ENCODE results near the gene DIS3L2.

GRCh38 chr2:232085826-232086425 is 124.4 kb downstream of the DIS3L2 start:
- no peak for TF ChIP-seq CTCF (IDR thresholded peaks at IDR 0.05; ENCODE audit: control extremely low read depth in 1 of 3, insufficient read depth in 1 of 3, low read depth in 1 of 3, low read length in 3 of 3)
- no peak for TF ChIP-seq TBP (IDR thresholded peaks at IDR 0.05; ENCODE audit: low read depth, low read length)
- no peak for TF ChIP-seq KDM4A (IDR thresholded peaks at IDR 0.05; ENCODE audit: low read depth, low read length, severe bottlenecking)
- TF ChIP-seq POLR2A (IDR thresholded peaks at IDR 0.05; ENCODE audit: control extremely low read depth in 1 of 2, low read depth in 2 of 2, low read length in 2 of 2), result no peak
- no peak for TF ChIP-seq KDM1A (IDR thresholded peaks at IDR 0.05; ENCODE audit: borderline replicate concordance, low read length)
- no peak for TF ChIP-seq CHD2 (IDR thresholded peaks at IDR 0.05; ENCODE audit: low read length)
- no peak for TF ChIP-seq BRCA1 (IDR thresholded peaks at IDR 0.05; ENCODE audit: low read depth, low read length)

Data from H1 (cell line).